Kasumi-1 (cell line): ENCODE measurements around the gene LYSMD2.
"Not testable (repeated sequence)": the region's sequence is repeated elsewhere in the genome, so short reads cannot be mapped to it uniquely, and the experiment has no call there.

Experiments
- DNase-seq, 2 experiments: peaks; one replicate each; lab custom pipeline; 2025; lab: John Stamatoyannopoulos, UW

The LYSMD2 gene

DNA sequence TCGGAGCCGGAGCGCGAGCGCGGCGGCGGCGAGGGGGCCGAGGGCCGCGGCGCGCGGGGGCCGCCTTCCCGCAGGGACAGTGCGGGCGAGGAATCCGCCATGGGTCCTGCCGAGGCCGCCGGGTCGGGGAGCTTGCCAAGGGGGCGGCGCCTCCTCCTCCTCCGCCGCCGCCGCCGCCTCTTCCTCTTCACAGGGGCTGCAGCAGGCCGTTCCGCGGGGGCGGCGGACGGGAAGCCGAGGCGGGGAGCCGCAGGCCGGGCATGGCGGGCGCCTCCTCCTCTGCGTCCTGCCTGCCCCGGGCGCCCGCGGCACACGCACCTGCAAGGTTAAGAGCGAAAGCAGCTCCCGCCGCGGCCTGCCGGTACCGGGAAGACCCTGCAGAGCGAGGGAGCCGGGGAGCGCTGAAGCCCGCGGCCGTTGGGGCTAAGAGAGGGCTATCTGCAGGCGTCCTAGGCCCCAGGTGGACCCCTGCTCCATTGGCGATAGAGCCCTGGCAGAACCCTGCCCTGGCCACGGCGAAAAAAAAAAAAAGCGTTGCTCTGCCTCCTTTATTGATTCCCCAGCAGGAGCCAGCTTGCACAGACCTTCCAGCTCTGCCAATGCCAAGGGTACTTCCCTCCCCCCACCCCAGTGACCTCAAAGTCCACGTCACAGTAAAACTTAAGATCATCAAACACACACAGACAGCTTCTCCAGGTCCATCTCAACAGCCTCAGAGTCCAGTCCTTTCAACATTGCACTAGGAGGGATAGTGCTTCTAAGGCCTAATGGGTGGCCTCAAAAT is at the start of gene LYSMD2:
Gene LYSMD2 (minus strand): TSS at position 134 of the 784 bp plus-strand sequence. CDS start 33 bp downstream, at position 101.
- DNase-seq: peak; percentile 50 to 59

DNA sequence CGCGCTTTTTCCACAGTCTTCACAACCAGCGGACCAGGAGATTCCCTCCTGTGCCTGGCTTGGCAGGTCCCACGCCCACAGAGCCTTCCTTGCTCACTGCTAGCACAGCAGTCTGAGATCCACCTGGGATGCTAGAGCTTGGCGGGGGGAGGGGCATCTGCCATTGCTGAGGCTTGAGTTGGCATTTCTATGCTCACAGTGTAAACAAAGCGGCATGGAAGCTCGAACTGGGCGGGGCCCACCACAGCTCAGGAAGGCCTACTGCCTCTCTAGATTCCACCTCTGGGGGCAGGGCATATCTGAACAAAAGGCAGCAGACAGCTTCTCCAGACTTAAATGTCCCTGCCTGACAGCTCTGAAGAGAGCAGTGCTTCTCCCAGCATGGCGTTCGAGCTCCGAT is 49.7 kb upstream of the LYSMD2 start:
- not testable (repeated sequence) for DNase-seq

DNA sequence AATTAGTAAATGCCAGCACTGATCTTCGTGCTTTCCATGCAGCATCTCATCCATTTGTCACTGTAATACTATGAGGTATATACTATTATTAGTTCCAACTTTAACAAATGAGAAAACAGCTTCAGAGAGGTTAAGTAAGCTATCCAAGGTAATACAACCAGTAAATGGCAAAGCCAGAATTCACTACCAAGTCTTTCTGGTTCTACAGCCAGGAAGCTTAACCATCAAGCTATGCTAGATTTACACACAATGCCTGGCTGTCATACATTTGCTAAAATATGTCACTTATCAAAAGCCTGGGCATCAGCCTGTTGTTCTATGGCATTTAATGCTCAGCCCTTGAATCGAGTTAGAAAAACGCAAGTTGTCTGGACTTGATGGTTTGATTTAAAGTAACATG is 46.5 kb upstream of the LYSMD2 start:
- DNase-seq: no peak

DNA sequence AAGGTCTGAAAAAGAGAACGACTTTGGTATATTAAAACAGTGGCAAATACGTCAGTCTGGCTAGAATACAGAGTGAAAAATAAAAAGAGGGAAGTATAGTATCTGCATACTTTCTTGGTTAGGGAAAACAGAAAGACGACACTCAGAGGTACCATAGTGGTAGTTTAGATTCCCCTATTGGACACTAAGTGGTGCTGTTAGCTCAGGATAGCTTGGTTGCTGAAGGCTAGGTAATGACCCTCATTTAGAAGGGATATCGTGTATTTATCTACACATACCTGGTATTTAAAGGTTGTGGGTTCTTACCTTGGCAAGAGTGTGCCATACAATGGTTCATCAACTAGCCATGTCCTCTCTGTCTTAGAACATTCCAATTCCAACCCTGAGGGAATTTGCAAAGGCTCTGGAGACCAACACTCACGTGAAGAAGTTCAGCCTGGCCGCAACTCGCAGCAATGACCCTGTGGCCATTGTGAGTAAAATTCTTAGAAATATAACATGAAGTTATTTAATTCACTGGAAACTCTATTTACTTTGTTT is 45.0 kb upstream of the LYSMD2 start:
- DNase-seq: peak; percentile 43 to 44

DNA sequence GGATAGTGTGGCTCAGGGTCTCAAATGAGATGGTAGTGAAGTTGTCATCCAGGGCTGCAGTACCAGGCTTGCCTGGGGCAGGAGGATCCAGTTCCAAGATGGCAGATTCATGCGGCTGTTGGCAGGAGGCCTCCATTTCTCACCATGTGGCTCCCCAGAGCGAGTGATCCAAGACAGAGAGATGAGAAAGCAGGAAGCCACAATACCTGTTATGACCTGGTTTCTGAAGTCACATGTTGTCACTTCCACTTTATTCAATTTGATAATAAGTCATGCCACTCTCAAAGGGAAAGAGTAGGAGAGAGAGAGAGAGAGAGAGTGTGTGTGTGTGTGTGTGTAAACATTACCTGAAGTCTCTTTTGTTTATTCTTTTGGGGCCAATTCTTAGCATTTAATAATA is 44.1 kb upstream of the LYSMD2 start:
- no peak for DNase-seq

- DNase-seq: no peak
Observed at GRCh38 chr15:51780636-51781035, 43.2 kb upstream of the LYSMD2 start.

DNA sequence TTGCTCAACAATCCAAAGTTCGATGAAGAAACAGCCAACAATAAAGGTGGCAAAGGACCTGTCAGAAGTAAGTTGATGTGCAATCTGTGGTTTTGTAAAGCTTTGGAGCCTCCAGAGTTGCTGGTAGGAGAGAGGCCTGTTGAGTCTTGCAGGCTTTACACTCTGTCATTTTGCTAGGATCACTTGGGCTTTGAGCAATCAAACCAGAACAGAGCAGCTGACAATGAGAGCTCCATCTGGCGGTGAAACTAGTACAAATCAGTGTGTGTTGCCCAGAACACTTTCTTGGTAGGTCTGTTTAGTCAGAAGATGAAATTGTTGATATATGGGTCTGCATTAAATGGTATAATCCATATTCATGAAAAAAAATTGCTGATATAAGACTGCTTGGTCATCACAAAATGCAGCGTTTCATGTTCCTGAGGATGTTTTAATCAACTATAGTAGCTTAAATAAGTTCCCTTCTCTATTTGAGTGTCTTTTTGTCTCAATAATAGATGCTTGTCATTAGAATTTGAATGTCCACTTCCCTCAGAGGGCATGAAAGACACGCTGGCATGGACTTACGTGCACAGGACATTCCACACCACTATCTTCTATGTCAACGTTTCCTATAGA is 39.6 kb upstream of the LYSMD2 start:
- peak; percentile 86 to 87 for DNase-seq

DNA sequence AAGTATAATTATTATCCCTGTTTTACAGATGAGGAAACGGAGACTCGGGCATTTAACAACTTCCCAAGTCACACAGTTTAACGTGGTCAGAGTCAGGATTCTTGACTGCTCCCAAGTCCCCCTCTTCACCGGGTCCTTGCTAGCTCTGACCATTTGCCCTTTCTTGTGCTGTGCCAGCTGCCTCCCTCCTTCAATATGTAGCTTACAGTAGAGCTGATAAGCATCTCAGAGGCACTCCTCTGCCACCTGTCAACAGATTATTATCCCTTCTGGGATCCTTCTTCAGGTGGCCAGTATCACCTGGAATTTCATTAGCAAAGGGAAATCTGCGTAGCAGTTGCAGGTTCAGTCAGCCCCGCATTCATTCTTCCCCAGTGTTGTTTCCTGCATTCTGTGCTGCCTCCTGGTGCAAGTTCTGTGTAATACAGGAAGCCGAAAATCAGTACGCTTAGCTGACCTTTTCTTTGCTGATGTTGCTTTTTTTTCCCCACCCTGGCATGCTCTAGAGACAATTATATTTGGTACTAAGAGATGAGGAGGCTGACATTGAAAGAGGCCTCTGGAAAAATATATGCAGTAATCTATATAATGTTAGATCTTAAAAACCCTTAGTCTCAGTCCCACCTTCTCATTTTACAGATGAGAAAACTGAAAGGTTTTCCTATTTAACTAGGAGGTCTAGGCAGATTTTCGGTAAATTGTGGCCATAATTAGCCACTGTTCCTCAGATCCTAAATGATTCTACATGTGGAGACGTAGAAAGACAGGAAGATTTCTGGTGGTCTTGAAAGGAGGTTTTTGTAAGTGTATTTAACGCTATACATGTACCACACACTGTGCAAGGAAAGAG is 38.7 kb upstream of the LYSMD2 start:
- DNase-seq: peak; percentile 71 to 81

- DNase-seq: no peak
Observed at GRCh38 chr15:51774916-51775315, 37.5 kb upstream of the LYSMD2 start.

DNA sequence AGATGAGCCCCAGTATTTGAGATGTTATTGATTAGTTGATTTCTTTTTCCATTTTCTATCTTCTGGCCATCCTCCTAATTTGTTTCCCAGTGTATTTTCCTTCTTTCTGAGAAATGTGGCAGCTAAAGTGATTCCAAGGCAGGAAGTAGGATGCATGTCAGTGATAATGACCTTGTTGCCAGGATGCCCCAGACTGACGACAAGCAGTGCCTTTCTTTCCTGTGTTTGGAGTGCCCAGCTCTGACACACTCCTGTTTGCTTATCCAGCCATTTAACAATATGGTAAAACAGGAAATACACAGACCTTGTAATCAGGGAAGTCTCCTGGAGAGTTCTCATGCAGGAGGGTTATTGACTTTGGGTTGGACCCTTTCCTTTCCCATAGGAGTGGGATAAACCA is 34.3 kb upstream of the LYSMD2 start:
- no peak for DNase-seq

DNA sequence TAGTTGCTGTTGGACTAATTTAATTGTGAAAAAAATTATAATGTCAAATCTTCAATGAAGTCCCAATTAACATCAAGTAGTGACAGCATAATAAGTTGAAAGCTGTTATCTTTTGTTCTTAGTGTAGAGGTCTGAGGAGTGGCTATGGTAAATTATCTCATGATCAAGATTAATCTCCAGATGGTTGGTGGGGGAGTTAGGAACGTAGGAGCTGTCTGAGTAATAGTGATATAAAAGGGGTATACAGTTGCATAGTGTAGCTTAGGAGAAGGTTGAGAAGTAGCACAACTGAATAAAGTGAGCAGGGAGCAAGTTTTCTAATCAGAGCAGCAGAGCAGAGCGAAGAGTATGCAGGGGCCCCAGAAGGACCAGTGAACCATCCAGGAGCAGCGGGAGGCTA is 33.4 kb upstream of the LYSMD2 start:
- no peak for DNase-seq

- peak; percentile 42 for DNase-seq
Observed at GRCh38 chr15:51768018-51768417, 30.6 kb upstream of the LYSMD2 start.

- DNase-seq: no peak
Observed at GRCh38 chr15:51766341-51766740, 28.9 kb upstream of the LYSMD2 start.

DNA sequence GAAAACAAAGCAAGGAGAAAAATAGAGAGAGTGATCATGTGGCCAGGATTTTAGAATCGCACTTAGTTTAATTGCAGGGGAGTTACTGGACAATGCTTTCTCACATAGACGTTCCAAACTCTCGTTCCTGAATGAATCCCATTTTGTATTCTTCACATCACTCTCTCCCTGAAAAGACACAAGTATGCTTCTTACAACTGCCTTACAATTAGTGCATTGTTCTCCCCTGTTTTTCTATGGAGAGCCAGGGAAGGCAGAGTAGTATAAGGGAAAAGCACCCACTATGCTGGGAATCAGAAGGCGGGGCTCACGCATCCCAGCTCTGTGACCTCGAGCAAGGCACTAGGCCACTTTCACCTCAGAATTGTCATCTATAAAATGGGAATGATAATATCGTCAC is 28.3 kb upstream of the LYSMD2 start:
- no peak for DNase-seq

DNA sequence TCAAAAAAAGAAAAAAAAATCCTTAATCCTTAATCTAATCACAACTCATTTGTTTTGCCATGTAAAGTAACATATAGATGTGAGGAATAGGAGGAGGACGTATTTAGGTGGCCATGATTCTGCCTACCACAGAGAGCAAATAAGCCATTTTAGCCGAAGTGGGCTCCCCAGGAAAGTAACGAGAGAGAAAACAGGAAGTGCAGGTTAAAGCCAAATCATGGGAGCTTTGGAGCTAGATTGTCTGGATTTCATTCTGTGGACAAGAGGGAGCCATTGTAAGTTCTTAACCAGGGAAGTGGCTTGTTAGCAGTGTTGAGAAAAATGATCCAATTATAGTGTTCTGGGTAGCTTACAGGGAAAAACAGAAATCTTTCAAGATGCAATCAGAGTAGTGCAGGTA is 23.4 kb upstream of the LYSMD2 start:
- DNase-seq: peak; percentile 16 to 18

DNA sequence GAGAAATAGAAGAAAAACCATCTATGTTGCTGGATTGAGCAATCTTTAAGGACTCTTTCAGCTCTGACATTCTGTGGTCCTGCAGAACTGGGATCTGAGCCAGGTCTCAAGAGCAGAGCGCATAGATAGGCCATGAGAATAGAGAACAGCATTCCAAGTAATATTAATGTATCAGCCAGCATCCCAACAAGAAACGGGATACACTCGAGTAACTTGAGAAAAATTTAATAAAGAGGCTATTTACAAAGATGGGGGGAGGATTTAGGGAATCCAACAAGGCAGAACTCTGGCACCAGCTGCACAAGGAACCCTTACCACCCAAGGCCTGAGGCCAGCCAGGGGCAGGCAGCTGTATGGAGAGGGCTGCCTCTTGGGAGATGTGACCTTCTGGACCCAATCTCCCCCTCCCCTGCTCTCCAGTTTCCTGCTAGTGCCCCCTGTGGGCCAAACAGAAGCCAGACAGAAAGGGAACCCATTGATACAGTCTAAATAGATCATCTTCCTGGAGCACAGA is 22.2 kb upstream of the LYSMD2 start:
- peak; percentile 37 to 39 for DNase-seq

DNA sequence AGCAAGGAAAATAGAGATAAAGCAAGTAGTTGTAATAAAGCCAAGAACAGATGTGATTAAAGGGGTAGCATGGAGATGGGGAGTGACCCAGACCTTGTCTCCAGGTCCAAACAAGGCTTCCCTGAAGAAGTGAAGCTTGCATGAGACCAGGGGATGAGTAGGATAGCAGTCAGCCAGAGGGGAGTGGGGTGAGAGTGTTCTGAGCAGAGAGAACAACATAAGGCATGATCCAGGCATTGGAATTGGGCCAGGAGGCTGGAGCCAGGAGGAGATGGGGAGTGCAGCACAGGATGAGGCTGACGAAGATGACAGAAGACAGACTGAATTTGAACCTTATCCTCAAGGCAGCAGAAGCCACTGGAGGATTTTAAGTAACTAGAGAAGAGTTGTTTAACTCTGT is 21.2 kb upstream of the LYSMD2 start:
- no peak for DNase-seq

DNA sequence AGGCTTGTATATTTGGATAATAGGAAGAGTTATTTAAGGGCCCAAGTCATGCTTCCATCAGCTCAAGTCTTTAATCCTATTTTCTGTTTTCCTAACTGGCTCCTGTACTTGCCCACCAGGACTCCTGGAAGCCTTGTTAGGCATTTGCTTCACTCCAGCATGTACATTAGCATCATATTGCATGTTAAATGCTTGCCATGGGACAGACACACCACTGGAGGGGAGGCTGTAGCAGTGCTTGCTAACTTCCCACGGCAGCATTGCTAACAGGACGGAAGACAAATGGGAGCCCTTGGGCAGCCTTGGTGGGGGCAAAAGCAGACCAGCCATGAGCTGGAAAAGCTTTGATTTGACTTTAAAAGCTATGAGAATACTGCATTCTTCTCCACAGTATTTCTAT is 20.0 kb upstream of the LYSMD2 start:
- DNase-seq: no peak

- DNase-seq: peak; percentile 75 to 80
Observed at GRCh38 chr15:51756482-51756881, 19.0 kb upstream of the LYSMD2 start.

DNA sequence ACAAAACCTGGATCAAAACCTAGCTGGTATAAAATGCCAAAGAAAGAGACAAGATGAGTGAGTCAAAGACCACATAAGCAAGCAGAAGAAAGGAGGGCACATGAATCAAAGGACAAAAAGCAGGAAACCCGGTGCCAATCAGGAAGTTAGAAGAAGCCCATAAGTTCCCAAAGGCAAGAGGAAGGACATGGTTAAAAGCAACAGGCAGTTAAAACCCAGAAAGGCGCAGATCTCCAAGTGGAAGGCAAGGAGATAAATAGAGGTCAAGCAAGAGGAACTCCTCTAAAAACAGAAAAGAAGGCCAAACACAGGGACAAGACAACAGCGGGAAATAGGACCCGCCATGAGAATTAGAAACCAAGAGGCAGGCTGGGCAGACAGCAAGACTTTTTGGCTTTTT is 18.3 kb upstream of the LYSMD2 start:
- peak; percentile 77 to 82 for DNase-seq

- peak; percentile 34 to 40 for DNase-seq
Observed at GRCh38 chr15:51754267-51754666, 16.8 kb upstream of the LYSMD2 start.

GRCh38 chr15:51752888-51753287 is 15.4 kb upstream of the LYSMD2 start:
- peak in 1 of 2 experiments; percentile 12 for DNase-seq
